Measurements from ENCODE around the gene KLC4.
"Not testable (repeated sequence)": the region's sequence is repeated elsewhere in the genome, so short reads cannot be mapped to it uniquely, and the experiment has no call there.

Gene KLC4

DNA sequence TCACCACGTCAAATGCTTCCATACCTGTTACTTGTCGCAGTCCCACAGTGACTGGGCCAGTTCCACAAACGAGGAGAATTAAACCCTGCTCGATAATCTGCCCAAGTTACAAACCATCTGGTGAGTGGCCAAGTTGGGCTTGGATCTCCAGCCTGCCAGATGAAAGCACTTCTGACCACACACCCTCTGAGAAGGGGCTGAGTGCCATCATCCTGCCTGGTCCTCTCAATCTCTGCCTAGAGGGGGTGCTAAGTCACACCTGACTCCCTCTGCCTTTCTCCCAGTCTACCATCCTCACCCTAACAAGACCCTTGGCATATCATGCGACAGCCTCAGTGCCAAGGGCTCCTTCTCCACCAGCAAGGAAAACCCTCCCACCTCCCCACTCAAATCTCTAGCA lies 22.2 kb upstream of the KLC4 start:
- DNase-seq = no peak

GRCh38 chr6:43037706-43038105 lies 21.7 kb upstream of the KLC4 start:
- no peak for DNase-seq

DNA sequence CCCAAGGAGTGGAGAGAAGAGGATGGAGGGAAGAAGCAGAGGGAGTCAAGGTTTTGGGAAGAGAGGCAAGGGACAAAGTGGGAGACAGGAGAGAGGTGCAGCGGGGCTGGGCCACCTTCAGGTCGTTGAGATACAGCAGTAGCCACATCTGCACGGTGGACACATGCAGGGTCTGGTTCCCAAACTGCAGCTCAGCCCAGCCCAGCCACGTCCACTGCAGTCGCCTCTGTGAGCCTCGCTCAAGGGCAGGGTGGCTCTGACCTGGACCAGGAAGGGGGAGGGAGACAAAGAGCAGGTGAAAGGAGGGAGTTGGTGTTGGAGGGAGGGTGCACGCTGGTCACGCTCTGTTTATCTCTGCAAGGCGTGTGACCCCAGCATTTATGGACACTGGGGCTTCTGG lies 20.7 kb upstream of the KLC4 start:
- DNase-seq = no peak

- no peak for DNase-seq
Measured at GRCh38 chr6:43040542-43041257, 18.7 kb upstream of the KLC4 start.

DNA sequence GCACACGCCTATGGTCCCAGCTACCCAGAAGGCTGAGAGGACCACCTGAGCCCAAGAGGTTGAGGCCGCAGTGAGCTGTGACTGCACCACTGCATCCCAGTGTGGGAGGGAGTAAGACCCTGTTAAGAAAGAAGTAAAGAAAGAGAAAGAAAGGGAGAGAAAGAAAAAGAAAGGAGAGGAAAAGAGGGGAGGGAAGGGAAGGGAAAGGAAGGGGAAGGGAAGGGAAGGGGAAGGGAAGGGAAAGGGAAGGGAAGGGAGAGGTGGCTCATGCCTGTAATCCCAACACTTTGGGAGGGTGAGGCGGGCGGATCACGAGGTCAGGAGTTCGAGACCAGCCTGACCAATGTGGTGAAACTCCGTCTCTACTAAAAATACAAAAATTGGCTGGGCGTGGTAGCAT lies 18.0 kb upstream of the KLC4 start:
- not testable (repeated sequence) for DNase-seq

- DNase-seq = no peak
Measured at GRCh38 chr6:43043310-43043709, 16.1 kb upstream of the KLC4 start.

- no peak for DNase-seq
Measured at GRCh38 chr6:43045371-43045930, 14.0 kb upstream of the KLC4 start.

DNA sequence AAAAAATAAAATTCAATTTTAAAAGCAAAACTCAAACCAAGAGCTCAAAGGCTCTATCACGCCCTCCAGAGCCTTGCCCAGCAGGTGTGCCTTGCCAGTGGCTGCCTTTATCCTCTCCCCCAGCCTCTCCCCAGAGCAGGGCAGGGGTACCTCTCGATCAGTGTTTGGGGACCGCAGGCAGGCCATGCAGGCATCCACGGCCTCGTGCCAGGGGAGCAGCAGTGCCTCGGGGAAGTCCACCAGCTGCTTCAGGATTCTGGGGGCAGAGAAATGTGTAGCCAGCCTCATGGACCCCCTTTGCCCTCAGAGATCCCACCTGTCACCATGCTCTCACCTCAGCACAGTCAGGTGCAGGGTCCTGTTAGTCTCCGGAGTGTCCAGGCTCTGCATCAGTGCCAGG lies 11.4 kb upstream of the KLC4 start:
- DNase-seq = no peak

DNA sequence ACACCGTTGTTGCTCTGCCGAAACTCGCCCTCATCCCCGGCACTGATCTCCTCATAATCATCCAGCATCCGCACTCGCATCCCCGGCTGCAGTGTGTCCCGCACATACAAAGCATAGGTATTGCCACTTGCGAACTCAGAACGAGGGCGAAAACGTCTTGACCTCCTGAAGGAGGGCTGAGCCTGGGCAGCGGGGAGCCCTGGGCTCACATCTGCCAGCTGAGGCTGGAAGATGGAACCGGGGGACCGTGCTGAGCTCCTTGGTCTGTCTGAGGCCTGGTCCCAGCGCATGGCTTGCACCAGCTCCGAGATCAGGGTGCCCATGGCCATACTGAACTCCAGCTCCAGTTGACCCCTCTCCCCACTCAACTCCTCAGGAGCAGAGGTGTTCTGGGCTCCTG lies 8.4 kb upstream of the KLC4 start:
- DNase-seq = no peak

- no peak for DNase-seq
Measured at GRCh38 chr6:43052225-43052841, 7.1 kb upstream of the KLC4 start.

DNA sequence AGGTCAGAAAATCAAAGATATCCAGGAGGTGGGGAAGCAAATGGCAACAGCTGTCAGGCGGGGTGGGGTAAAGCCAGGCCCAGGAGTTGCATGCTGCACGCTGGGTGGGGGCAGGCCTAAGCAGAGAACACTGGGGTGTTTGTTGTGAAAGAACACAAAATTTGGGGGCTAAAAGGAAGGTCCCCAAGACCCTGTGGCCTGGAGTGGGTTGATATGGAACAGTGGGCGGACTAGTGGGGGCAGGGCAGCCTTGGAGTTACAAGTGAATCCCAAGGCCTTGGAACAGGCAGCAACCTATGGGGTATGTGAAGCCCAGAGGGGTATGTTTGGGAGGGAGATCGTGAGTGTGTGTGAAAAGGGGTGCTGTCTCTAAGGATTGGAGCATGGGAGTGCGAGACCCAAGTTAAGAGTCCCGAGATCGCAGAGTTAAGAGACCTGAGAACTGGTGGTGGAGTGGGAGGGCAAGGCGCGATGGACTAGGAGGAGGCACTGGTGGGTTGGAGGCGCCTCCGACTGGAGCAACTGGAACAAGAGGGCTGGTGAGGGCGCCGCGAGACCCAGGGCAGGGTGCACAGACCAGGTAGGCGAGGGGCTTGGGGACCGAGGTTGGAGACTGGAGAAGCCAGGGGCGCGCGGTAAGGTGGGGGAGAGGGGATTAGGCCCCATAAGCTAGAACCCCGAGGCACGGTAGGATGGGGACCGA lies 6.4 kb upstream of the KLC4 start:
- DNase-seq = no peak

- DNase-seq = peak; percentile 85
Measured at GRCh38 chr6:43053545-43054205, 5.8 kb upstream of the KLC4 start, which contains the start of gene CUL7. Gene CUL7, minus strand, starts transcription at chr6:43053851. Its CDS starts 1,063 bp downstream, at chr6:43052788.

GRCh38 chr6:43054206-43054943 lies 5.1 kb upstream of the KLC4 start:
- DNase-seq = no peak

- DNase-seq = no peak
Measured at GRCh38 chr6:43055966-43056365, 3.5 kb upstream of the KLC4 start.

- DNase-seq = no peak
Measured at GRCh38 chr6:43058531-43058930, 900 bp upstream of the KLC4 start.

DNA sequence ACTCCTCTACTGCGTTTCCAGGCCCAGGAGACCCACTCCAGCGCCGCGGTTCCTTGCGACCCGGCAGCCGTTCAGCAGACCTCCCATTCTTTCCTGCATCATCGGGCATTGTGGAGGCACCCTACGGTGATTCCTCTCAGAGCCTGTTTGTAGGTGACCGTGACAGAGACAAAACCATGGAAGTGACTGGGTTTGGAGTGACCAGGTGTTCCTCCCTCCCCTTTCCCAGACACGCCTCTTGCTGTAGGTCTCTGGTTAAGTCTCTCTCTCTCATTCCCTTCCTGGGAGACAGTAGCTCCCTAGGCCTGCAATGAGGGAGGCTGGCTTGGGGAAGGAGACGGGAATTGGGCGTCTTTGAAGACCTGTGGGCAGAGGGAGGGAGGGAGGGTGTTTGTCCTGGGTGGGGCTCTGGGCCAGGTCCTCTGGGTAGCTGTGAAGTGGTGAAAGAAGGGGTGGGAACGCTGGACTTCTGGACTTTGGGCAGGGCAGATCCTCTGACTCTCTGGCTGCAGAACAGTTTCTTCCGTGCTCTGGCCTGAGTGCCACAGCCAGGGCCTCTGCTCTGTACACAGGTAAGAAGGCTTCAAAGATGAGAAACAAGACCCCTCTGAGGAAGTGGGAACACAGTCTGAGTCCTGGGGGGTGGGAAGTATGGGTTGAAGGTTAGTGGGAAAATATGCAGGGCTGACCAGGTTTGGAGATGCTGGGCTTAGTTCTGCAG lies 763 bp downstream of the KLC4 start:
- no peak for DNase-seq

DNA sequence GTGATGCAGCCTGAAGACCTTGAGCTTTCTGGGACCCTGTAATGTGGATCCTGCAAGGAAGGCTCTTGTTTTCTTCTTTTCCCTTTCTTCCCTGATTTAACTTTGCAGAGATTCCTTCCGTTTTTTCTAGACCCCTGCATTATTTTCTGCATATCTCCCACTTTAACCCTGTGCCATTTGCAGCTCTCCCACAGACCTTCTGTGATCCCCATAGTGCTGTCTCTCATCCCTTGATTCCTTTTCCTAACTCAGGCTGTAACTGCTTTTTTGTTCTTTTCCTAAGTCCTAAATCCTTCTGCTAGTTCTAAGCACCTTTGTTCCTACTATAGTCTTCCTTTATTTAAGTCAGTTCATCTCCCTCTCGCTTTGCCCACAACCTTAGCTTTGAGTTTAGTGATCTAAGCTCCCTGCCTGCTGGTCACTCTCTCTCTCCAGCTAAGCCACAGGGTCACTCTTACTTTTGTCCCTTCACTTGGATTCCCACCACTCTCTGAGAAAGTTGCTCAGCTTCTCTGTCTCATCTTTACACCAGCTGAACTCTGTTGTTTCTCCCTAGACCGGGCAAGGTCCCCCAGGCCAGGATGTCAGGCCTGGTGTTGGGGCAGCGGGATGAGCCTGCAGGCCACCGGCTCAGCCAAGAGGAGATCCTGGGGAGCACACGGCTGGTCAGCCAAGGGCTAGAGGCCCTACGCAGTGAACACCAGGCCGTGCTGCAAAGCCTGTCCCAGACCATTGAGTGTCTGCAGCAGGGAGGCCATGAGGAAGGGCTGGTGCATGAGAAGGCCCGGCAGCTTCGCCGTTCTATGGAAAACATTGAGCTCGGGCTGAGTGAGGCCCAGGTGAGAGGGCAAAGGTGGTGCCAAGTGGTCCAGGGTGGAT lies 1.6 kb downstream of the KLC4 start:
- no peak for DNase-seq

DNA sequence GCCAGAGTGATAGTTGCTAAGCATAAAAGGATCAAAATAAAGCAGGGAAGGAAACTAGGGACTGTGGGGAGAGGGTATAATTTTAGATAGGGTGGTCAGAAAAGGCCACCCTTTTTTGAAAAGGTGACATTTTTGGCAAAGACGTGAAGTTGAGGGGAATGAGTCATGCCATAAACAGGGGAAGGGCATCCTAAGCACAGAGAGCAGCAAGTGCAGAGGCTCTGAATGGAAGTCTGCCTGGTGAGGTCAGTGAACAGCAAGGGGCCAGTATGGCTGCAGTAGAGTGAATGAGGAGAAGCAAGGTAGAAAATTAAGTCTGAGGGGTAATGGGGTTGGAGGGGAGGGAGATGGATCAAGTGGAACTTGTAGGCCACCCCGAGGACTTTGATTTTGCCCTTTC lies 2.4 kb downstream of the KLC4 start:
- DNase-seq = no peak

- no peak for DNase-seq
Measured at GRCh38 chr6:43062818-43063217, 3.4 kb downstream of the KLC4 start.

DNA sequence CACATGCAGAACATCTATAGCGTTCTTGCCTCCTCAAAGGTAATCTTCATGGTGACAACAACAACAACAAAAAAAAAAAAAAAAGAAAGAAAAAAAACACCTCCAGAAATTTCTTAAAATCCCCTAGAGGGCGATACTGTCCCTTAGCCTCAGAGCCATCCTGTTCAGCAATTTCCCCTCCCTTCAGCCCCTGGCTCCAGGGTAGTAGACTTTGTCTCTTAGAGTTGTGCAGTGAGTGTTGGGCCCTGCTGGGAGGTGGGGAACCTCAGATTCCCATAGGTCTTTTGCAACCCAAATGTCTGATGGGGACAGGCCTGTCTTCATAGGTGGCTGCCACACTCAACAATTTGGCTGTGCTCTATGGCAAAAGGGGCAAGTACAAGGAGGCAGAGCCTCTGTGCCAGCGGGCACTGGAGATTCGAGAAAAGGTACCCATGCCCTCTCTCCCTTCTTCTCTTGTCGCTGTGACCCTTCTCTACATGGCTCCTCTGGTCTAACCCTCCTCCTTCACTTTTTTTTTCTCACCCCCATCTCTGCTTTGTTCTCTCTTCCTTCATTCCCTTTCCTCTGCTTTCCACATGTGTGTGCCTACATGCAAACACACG lies 10.7 kb downstream of the KLC4 start:
- DNase-seq = peak; percentile 57

Measured in NCI-H1694 treated with DMSO at 0.1 percent for 48 hours (cell line).